Progenitor cell of endocrine pancreas (in vitro differentiated cells): Measurements from ENCODE around the gene MACROD2. TPM values are rescaled to one million over a fixed set of nuclear protein-coding genes. Genes with fewer than 3 reads are reported as not detected.
"Not testable (repeated sequence)": the region's sequence is repeated elsewhere in the genome, so short reads cannot be mapped to it uniquely, and the experiment has no call there.

Experiments
- DNase-seq: peaks from one replicate; pipeline ENCODE4 v3.0.0; 2021; ENCODE audit warnings: low spot score; ENCODE audit not compliant: unreplicated experiment
- H3K27ac Mint-ChIP-seq: 2 replicates; pipeline ENCODE4 v1.8.0; 2021; ENCODE audit warnings: mild to moderate bottlenecking, moderate library complexity, mixed read lengths
- H3K27me3 Mint-ChIP-seq: 2 replicates; pipeline ENCODE4 v1.8.0; 2021; ENCODE audit warnings: mixed read lengths
- H3K36me3 Mint-ChIP-seq: 2 replicates; pipeline ENCODE4 v1.8.0; 2022; ENCODE audit warnings: mixed read lengths; ENCODE audit not compliant: insufficient read depth
- H3K4me1 Mint-ChIP-seq: 2 replicates; pipeline ENCODE4 v1.8.0; 2021; ENCODE audit warnings: low read depth, mixed read lengths
- H3K4me3 Mint-ChIP-seq: 2 replicates; pipeline ENCODE4 v1.8.0; 2021; ENCODE audit warnings: low read depth, mild to moderate bottlenecking, moderate library complexity, mixed read lengths
- H3K9me3 Mint-ChIP-seq: 2 replicates; pipeline ENCODE4 v1.8.0; 2021; ENCODE audit warnings: low read depth, mixed read lengths
- total RNA-seq: library from RNA; stranded (reverse); gene quantifications from 2 replicates; pipeline ENCODE4 v1.2.1, GENCODE V29; 2021
- TF ChIP-seq, protein P1 (sequence below): fragments of 200-600 bp; sonication (generic); IDR thresholded peaks from one replicate; pipeline ENCODE4 v1.5.0; 2021; ENCODE audit warnings: antibody characterized with exemption, mild to moderate bottlenecking; ENCODE audit not compliant: unreplicated experiment

Gene MACROD2
- total RNA-seq, 1 donor from 2014 or later: 7.6 TPM

DNA sequence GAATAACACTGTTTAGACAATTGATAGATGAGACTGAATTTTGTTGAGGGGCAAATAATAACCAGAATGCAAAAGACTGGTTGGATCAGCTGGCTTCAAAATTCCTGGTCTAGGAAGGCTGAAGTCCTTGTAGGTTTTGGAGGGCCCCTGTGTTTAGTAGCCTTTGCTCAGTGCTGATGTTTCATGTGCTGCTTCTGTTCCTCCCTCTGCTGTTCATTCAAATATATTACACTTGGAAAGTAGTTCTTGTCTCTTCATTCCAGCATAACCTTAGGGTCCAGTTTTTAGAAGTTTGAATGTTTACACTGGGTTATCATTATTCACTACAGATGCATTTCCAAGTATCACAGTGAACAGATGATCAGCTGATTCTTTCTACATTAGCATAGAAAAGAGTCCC, 269.6 kb downstream of the MACROD2 start:
- Mint-ChIP-seq H3K9me3 (peaks cover 4% of the 10 kb centered on the region), H3K36me3 (no peaks in the 10 kb centered on the region), H3K4me1 (no peaks in the 10 kb centered on the region), H3K27me3 (no peaks in the 10 kb centered on the region), H3K4me3 (no peak overlapping the region), H3K27ac (no peak overlapping the region)
- DNase-seq: no peak
- TF ChIP-seq, protein P1, sequence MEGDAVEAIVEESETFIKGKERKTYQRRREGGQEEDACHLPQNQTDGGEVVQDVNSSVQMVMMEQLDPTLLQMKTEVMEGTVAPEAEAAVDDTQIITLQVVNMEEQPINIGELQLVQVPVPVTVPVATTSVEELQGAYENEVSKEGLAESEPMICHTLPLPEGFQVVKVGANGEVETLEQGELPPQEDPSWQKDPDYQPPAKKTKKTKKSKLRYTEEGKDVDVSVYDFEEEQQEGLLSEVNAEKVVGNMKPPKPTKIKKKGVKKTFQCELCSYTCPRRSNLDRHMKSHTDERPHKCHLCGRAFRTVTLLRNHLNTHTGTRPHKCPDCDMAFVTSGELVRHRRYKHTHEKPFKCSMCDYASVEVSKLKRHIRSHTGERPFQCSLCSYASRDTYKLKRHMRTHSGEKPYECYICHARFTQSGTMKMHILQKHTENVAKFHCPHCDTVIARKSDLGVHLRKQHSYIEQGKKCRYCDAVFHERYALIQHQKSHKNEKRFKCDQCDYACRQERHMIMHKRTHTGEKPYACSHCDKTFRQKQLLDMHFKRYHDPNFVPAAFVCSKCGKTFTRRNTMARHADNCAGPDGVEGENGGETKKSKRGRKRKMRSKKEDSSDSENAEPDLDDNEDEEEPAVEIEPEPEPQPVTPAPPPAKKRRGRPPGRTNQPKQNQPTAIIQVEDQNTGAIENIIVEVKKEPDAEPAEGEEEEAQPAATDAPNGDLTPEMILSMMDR: peak; percentile 39

DNA sequence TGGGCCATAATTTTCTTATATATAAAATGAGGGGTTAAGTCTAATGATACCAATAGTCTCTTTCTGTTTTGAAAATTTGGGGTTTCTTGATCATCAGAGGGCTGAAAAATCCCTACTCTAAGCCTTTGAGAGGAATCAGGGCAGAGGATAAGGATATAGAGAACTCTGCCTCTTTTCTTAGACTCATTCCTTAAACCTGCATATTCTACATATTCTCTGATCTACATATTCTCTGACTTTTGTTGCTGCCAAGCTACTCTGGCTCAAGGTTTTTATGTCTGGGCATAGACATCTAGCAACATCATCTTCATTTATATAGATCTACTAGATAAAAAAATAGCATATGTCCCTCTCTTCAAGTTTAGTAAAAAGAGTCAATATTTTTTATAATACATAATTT, 270.9 kb downstream of the MACROD2 start:
- no peak for DNase-seq
- TF ChIP-seq, protein P1: no peak
- Mint-ChIP-seq H3K27me3 (no peaks in the 10 kb centered on the region), H3K4me1 (no peaks in the 10 kb centered on the region), H3K27ac (no peak overlapping the region), H3K4me3 (no peak overlapping the region), H3K36me3 (peaks cover 2% of the 10 kb centered on the region), H3K9me3 (peaks cover 7% of the 10 kb centered on the region)

DNA sequence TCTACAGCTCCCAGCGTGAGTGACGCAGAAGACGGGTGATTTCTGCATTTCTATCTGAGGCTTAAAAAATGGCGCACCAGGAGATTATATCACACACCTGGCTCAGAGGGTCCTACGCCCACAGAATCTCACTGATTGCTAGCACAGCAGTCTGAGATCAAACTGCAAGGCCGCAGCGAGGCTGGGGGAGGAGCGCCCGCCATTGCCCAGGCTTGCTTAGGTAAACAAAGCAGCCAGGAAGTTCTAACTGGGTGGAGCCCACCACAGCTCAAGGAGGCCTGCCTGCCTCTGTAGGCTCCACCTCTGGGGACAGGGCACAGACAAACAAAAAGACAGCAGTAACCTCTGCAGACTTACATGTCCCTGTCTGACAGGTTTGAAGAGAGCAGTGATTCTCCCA, 275.4 kb downstream of the MACROD2 start:
- H3K36me3 Mint-ChIP-seq, H3K4me1 Mint-ChIP-seq, H3K27me3 Mint-ChIP-seq, H3K27ac Mint-ChIP-seq, H3K9me3 Mint-ChIP-seq, H3K4me3 Mint-ChIP-seq, DNase-seq: not testable (repeated sequence)

DNA sequence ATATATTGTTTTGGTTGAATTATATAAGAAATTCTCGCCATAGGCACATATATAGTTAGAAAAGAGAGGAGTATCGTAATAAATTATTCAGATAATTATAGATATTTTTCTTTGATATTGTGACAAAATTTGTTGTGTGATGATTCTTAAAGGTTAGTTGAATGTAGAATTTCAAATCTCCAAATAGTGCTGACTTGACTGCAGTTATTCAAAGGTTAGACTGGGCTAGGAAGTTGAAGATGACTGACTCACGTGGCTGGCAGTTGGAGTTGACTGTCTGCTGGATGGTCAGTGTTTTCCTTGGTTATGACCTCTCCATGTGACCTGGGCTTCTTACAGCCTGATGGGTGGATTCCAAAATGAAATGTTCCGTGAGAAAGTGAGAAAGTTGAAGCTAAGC, 286.8 kb downstream of the MACROD2 start:
- no peak overlapping the region for H3K27ac Mint-ChIP-seq
- TF ChIP-seq, protein P1: no peak
- no peaks in the 10 kb centered on the region for H3K27me3 Mint-ChIP-seq
- H3K36me3 Mint-ChIP-seq: no peaks in the 10 kb centered on the region
- H3K9me3 Mint-ChIP-seq: no peaks in the 10 kb centered on the region
- no peaks in the 10 kb centered on the region for H3K4me1 Mint-ChIP-seq
- no peak for DNase-seq
- no peak overlapping the region for H3K4me3 Mint-ChIP-seq

DNA sequence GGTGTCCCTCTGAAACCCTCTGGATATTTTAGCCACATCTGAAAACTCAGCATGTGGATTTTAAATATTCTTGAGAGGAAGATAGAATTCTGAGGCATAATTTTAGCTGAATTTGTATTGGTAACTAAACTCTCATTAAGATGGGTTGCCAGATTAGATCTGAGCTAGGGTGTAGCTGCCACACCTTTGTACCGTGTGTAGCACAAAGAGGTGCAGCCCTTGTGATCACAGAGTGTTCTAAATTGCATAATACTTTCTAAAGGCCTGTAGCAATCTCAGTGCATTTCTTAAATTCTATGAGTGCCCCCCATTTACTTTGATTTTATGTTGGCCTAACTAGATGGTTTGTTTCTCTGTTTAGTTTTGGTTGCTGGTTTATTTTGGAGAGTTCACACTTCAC, 289.1 kb downstream of the MACROD2 start:
- Mint-ChIP-seq H3K27me3 (no peaks in the 10 kb centered on the region), H3K4me3 (no peak overlapping the region), H3K36me3 (no peaks in the 10 kb centered on the region), H3K4me1 (no peaks in the 10 kb centered on the region), H3K27ac (no peak overlapping the region), H3K9me3 (no peaks in the 10 kb centered on the region)
- DNase-seq: no peak
- TF ChIP-seq, protein P1: no peak

DNA sequence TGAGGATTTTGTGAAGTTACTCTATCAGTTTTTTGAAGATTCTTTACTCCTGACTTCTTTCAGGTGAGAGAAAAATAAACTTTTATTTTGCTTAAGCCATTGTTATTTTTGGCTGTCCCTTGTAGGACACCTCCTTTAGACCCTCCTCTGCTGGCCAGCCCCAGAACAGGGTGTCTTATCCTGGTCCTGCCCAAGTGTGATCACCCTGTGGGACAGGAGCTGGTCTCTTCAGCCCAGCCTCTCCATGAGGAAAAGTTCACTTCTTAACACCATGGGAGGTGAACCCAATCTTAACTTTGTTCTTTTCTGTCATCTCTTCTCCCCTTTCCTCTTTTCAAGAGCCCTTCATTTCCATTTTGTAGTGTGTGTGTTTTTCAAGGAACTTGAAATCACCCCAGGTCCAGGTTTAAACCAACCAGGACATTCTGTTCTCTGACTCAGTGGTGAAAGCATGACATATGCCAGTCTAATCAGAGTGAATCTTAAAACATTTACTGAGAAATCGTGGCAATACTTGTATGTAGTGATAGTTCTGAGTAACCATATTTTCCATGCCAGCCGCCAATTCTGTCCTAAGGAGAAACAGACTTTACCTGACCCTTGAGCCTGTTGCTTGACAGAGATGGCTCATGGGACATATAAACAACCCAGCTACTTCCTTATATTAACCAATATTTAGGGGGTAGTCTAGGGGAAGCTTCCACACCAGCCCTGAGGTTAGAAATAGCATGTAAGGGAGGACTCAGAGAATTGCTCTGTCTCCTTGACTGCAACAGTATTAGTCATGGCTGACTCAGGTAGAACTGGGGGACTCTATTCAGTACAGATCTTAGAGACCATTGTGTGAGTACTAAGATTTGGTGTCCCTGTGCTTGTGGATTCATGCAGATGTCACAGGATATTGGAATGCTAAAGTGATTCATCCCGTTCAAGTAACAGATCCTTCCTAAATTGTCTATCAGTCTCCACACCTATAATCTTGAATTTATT, 293.3 kb downstream of the MACROD2 start:
- Mint-ChIP-seq H3K4me1 (peaks cover 2% of the 10 kb centered on the region), H3K4me3 (no peak overlapping the region), H3K27ac (no peak overlapping the region), H3K9me3 (no peaks in the 10 kb centered on the region), H3K36me3 (no peaks in the 10 kb centered on the region), H3K27me3 (no peaks in the 10 kb centered on the region)
- DNase-seq: no peak
- TF ChIP-seq, protein P1: no peak
